RWPE2 (cell line): Measurements from ENCODE around the gene HTR4.
A peak's percentile ranks its signal among the peaks of the same experiment; 100 is the strongest.

Source experiments
- ATAC-seq: fragments of 200-7000 bp; cut with Tn5 transposase; 3 replicates; pipeline ENCODE4 v1.9.1; 2021; ENCODE audit warnings: low read depth
- DNase-seq: peaks from one replicate; pipeline ENCODE4 v3.0.0-alpha.2; 2020; ENCODE audit warnings: low spot score
- H3K27ac ChIP-seq: fragments of 450-650 bp; 2 replicates; pipeline ENCODE4 v1.5.1; 2017; ENCODE audit warnings: mild to moderate bottlenecking; ENCODE audit not compliant: poor library complexity, severe bottlenecking
- H3K27me3 ChIP-seq: fragments of 250-450 bp; sonication (Bioruptor Pico); 2 replicates; pipeline ENCODE4 v1.5.1; 2021; ENCODE audit warnings: mild to moderate bottlenecking, moderate library complexity; ENCODE audit not compliant: insufficient read depth, poor library complexity, severe bottlenecking
- H3K36me3 ChIP-seq: fragments of 250-450 bp; sonication (Bioruptor Pico); 2 replicates; pipeline ENCODE4 v1.5.1; 2020; ENCODE audit warnings: low read depth, mild to moderate bottlenecking, moderate library complexity
- H3K4me1 ChIP-seq: fragments of 250-450 bp; sonication (Bioruptor Pico); 2 replicates; pipeline ENCODE4 v1.5.1; 2021; ENCODE audit warnings: mild to moderate bottlenecking, moderate library complexity; ENCODE audit not compliant: insufficient read depth, poor library complexity, severe bottlenecking
- H3K4me3 ChIP-seq: fragments of 250-450 bp; sonication (Bioruptor Pico); 2 replicates; pipeline ENCODE4 v1.5.1; 2021; ENCODE audit warnings: mild to moderate bottlenecking, moderate library complexity; ENCODE audit not compliant: severe bottlenecking
- H3K9me3 ChIP-seq: fragments of 250-450 bp; sonication (Bioruptor Pico); 2 replicates; pipeline ENCODE4 v1.5.1; 2021; ENCODE audit warnings: mild to moderate bottlenecking, moderate library complexity; ENCODE audit not compliant: severe bottlenecking
- CTCF ChIP-seq: fragments of 450-650 bp; IDR thresholded peaks from one replicate; pipeline ENCODE4 v1.5.1; 2017; ENCODE audit warnings: mild to moderate bottlenecking, moderate library complexity; ENCODE audit not compliant: poor library complexity, severe bottlenecking

The HTR4 gene

GRCh38 chr5:148620091-148620490 is 34.2 kb downstream of the HTR4 start:
- TF ChIP-seq CTCF = no peak
- peaks cover 18% of the 10 kb centered on the region for H3K4me1 ChIP-seq
- DNase-seq (no peak), ATAC-seq (no peak)
- H3K4me3 ChIP-seq = no peak overlapping the region
- no peaks in the 10 kb centered on the region for H3K36me3 ChIP-seq
- H3K27me3 ChIP-seq = no peaks in the 10 kb centered on the region
- H3K27ac ChIP-seq = no peak overlapping the region
- H3K9me3 ChIP-seq = peaks cover 3% of the 10 kb centered on the region

GRCh38 chr5:148619484-148619883 is 34.8 kb downstream of the HTR4 start:
- ATAC-seq = no peak
- H3K36me3 ChIP-seq = no peaks in the 10 kb centered on the region
- peaks cover 3% of the 10 kb centered on the region for H3K9me3 ChIP-seq
- TF ChIP-seq CTCF = no peak
- H3K27ac ChIP-seq = no peak overlapping the region
- no peaks in the 10 kb centered on the region for H3K27me3 ChIP-seq
- no peak overlapping the region for H3K4me3 ChIP-seq
- peaks cover 14% of the 10 kb centered on the region for H3K4me1 ChIP-seq
- DNase-seq = no peak

GRCh38 chr5:148615644-148616275 is 38.6 kb downstream of the HTR4 start:
- Histone ChIP-seq H3K27ac (no peak overlapping the region), H3K4me3 (no peak overlapping the region), H3K9me3 (peaks cover 3% of the 10 kb centered on the region), H3K36me3 (no peaks in the 10 kb centered on the region), H3K4me1 (no peaks in the 10 kb centered on the region), H3K27me3 (no peaks in the 10 kb centered on the region)
- no peak for TF ChIP-seq CTCF
- DNase-seq (no peak), ATAC-seq (peak; percentile 38; the same call in 1 of the 3 replicates)

- ATAC-seq = no peak
- DNase-seq = no peak
- no peaks in the 10 kb centered on the region for H3K4me1 ChIP-seq
Measured at GRCh38 chr5:148607406-148607805, 46.9 kb downstream of the HTR4 start.

More at GRCh38 chr5:148607406-148607805, 46.9 kb downstream of the HTR4 start:
- H3K9me3 ChIP-seq = no peaks in the 10 kb centered on the region
- no peak overlapping the region for H3K4me3 ChIP-seq
- peaks cover 8% of the 10 kb centered on the region for H3K27me3 ChIP-seq
- H3K27ac ChIP-seq = no peak overlapping the region
- no peak for TF ChIP-seq CTCF
- no peaks in the 10 kb centered on the region for H3K36me3 ChIP-seq
